SK-N-SH (cell line): Measurements from ENCODE around the gene EPO. TPM values are rescaled to one million over a fixed set of nuclear protein-coding genes. Genes with fewer than 3 reads are reported as not detected.

Experiments
- CTCF ChIA-PET: fragments of 300-600, 350-600 bp; formaldehyde crosslinking; extraction: SDS; loops from one replicate; lab custom pipeline; 2021; lab: Yijun Ruan, JAX
- POLR2A ChIA-PET: fragments of 350-600 bp; sonication (Branson Sonifier 250); formaldehyde crosslinking; extraction: SDS; loops from one replicate; lab custom pipeline; 2020; ENCODE audit warnings: antibody characterized with exemption, inconsistent platforms; lab: Yijun Ruan, JAX
- DNase-seq: peaks from one replicate; pipeline ENCODE4 v3.0.0; 2012
- H2AFZ ChIP-seq: fragments of 200-600 bp; sonication (generic); 2 replicates; pipeline ENCODE4 v1.8.1; 2016; ENCODE audit warnings: antibody characterized with exemption, mild to moderate bottlenecking, low read depth
- H3F3A ChIP-seq: fragments of 200-600 bp; sonication (generic); replicated peaks from 2 replicates; pipeline ENCODE3; 2016; ENCODE audit warnings: antibody characterized with exemption, mild to moderate bottlenecking; ENCODE audit not compliant: insufficient read depth
- H3K27ac ChIP-seq, 2 experiments: fragments of 200-500 bp in 1 of 2; fragments of 200-600 bp in 1 of 2; sonication (Bioruptor generic) in 1 of 2; sonication (generic), shearing (Covaris generic) in 1 of 2; 2 replicates each; pipeline versions ENCODE4 v1.5.1 to v1.6.1; 2014 to 2016; ENCODE audit warnings: low read depth in 2 of 2, inconsistent platforms in 1 of 2, low read length in 1 of 2, mild to moderate bottlenecking in 1 of 2, mixed read lengths in 1 of 2
- H3K27me3 ChIP-seq: fragments of 200-600 bp; sonication (generic), shearing (Covaris generic); 2 replicates; pipeline ENCODE4 v1.6.1; 2016; ENCODE audit warnings: mixed run types; ENCODE audit not compliant: insufficient read depth
- H3K36me3 ChIP-seq, 2 experiments: fragments of 200-500 bp in 1 of 2; fragments of 200-600 bp in 1 of 2; sonication (Bioruptor generic) in 1 of 2; sonication (generic) in 1 of 2; replicated peaks in 1 of 2; 2 replicates each; pipeline versions ENCODE3 to v1.5.1; 2014 to 2016; ENCODE audit warnings: low read length in 1 of 2, mild to moderate bottlenecking in 1 of 2; ENCODE audit not compliant: insufficient read depth in 2 of 2, control insufficient read depth in 1 of 2
- H3K4me1 ChIP-seq, 2 experiments: fragments of 200-500 bp in 1 of 2; fragments of 200-600 bp in 1 of 2; sonication (Bioruptor generic) in 1 of 2; sonication (generic), shearing (Covaris generic) in 1 of 2; 2 replicates each; pipeline versions ENCODE4 v1.5.1 to v1.6.1; 2014 to 2016; ENCODE audit warnings: low read depth in 1 of 2, low read length in 1 of 2, mixed run types in 1 of 2; ENCODE audit not compliant: insufficient read depth in 2 of 2, control insufficient read depth in 1 of 2
- H3K4me2 ChIP-seq: fragments of 200-600 bp; sonication (generic), shearing (Covaris generic); 2 replicates; pipeline ENCODE4 v1.6.1; 2017; ENCODE audit warnings: mixed run types
- H3K4me3 ChIP-seq, 2 experiments: fragments of 200-500 bp in 1 of 2; fragments of 200-600 bp in 1 of 2; sonication (Bioruptor generic) in 1 of 2; sonication (generic), shearing (Covaris generic) in 1 of 2; 2 replicates each; pipeline versions ENCODE4 v1.5.1 to v1.8.1; 2014 to 2016; ENCODE audit warnings: low read depth in 2 of 2, inconsistent platforms in 1 of 2, low read length in 1 of 2, mild to moderate bottlenecking in 1 of 2, mixed read lengths in 1 of 2, moderate library complexity in 1 of 2
- H3K79me2 ChIP-seq: fragments of 200-600 bp; sonication (generic); 2 replicates; pipeline ENCODE4 v1.8.1; 2017; ENCODE audit warnings: mild to moderate bottlenecking; ENCODE audit not compliant: insufficient read depth
- H3K9ac ChIP-seq: fragments of 200-600 bp; sonication (generic); 2 replicates; pipeline ENCODE4 v1.6.1; 2017; ENCODE audit warnings: mixed run types
- H3K9me2 ChIP-seq: fragments of 200-600 bp; sonication (generic); 2 replicates; pipeline ENCODE4 v1.6.1; 2017; ENCODE audit warnings: mixed run types
- H3K9me3 ChIP-seq: fragments of 200-600 bp; sonication (generic); 2 replicates; pipeline ENCODE4 v1.6.1; 2017; ENCODE audit warnings: mixed run types, mild to moderate bottlenecking, moderate library complexity
- H4K20me1 ChIP-seq: fragments of 200-600 bp; sonication (generic); 2 replicates; pipeline ENCODE4 v1.6.1; 2017; ENCODE audit warnings: mild to moderate bottlenecking, mixed run types; ENCODE audit not compliant: insufficient read depth
- CHD2 ChIP-seq: fragments of 150-350 bp; IDR thresholded peaks from 2 replicates; pipeline ENCODE4 v1.6.1; 2018; ENCODE audit warnings: low read length; ENCODE audit not compliant: partially characterized antibody
- CTCF ChIP-seq: fragments of 200-600 bp; sonication (generic); IDR thresholded peaks from 2 replicates; pipeline ENCODE4 v1.6.1; 2017; ENCODE audit warnings: antibody characterized with exemption, mild to moderate bottlenecking, moderate library complexity
- EZH2phosphoT487 ChIP-seq: fragments of 200-600 bp; sonication (generic); IDR thresholded peaks from 2 replicates; pipeline ENCODE4 v1.6.1; 2017; ENCODE audit warnings: low read depth, mixed run types, mild to moderate bottlenecking, antibody characterized with exemption, moderate library complexity, borderline replicate concordance
- POLR2AphosphoS5 ChIP-seq: IDR thresholded peaks from 2 replicates; pipeline ENCODE4 v1.6.1; 2012; ENCODE audit warnings: low read depth, low read length
- TCF12 ChIP-seq: IDR thresholded peaks from 2 replicates; pipeline ENCODE4 v1.4.0; 2012
- YY1 ChIP-seq: IDR thresholded peaks from 2 replicates; pipeline ENCODE4 v1.4.0; 2012; ENCODE audit warnings: low read depth, mild to moderate bottlenecking
- WGBS: methylation state at CpG from one replicate; pipeline ENCODE4 v1.1.6; 2017; ENCODE audit warnings: low lambda C conversion rate; 5-methylcytosine and 5-hydroxymethylcytosine counted together
- polyA plus RNA-seq, 3 experiments: library from polyadenylated mRNA; depleted of rRNA; stranded (reverse); fragments of >200 nt; gene quantifications; 2 replicates each; pipeline ENCODE4 v1.2.3, GENCODE V29; 2012

EPO gene
- polyA plus RNA-seq, 1 of the 3 experiments (the other 2 are of a cell fraction) = not detected

GRCh38 chr7:100677308-100678267 is 42.7 kb upstream of the EPO start (continued):
- TF ChIP-seq CTCF (no peak), EZH2phosphoT487 (no peak)
- TF ChIP-seq, all 33 proteins: peak for 0

- H3K9me3 ChIP-seq = no peaks in the 10 kb centered on the region
- H3K36me3 ChIP-seq = peaks cover 33 to 68% of the 10 kb centered on the region in 2 experiments
- no peak overlapping the region for H3K9ac ChIP-seq
- CTCF ChIA-PET = interaction anchor here (0.8 to 10.5 kb wide), 10 partner anchors 14 to 196 kb away, joined by 3 to 227 read pairs (median 4); partner anchors contain the start of genes GIGYF1, MOSPD3 and SLC12A9
- H4K20me1 ChIP-seq = peaks cover 58% of the 10 kb centered on the region
- H2AFZ ChIP-seq = no peak overlapping the region
- DNase-seq = peak; percentile 66
- no peak overlapping the region for H3K4me2 ChIP-seq
- H3K79me2 ChIP-seq = peaks cover 49% of the 10 kb centered on the region
- TF ChIP-seq POLR2AphosphoS5 (no peak), YY1 (no peak), EZH2phosphoT487 (no peak)
- H3K9me2 ChIP-seq = no peaks in the 10 kb centered on the region
- peaks cover 0 to 35% of the 10 kb centered on the region in 2 experiments; a peak in 1 of 4 replicates for H3K4me1 ChIP-seq
- H3K27ac ChIP-seq = peak overlapping the region; percentile 4 to 73; a peak in 3 of 4 replicates
- no peaks in the 10 kb centered on the region for H3K27me3 ChIP-seq
- POLR2A ChIA-PET = interaction anchor here (0.5 to 6.3 kb wide), 8 partner anchors 12 to 222 kb away, joined by 3 to 23 read pairs (median 4); partner anchors contain the start of genes FBXO24, GIGYF1, MOSPD3 and POP7
- H3K4me3 ChIP-seq = no peak overlapping the region; a peak in 1 of 4 replicates
- H3F3A ChIP-seq = peaks cover 59% of the 10 kb centered on the region
- 95% methylated on average over 25 of the region's 35 CpGs for WGBS
These were observed 41.8 kb upstream of the EPO start for GRCh38 chr7:100678291-100678984.

GRCh38 chr7:100679129-100679926 is 40.9 kb upstream of the EPO start:
- Histone ChIP-seq H3K4me1 (peaks cover 0 to 35% of the 10 kb centered on the region in 2 experiments; a peak in 1 of 4 replicates), H3K4me2 (no peak overlapping the region), H3F3A (peaks cover 61% of the 10 kb centered on the region), H3K4me3 (no peak overlapping the region), H3K27me3 (no peaks in the 10 kb centered on the region), H3K9ac (no peak overlapping the region), H3K36me3 (peaks cover 37 to 77% of the 10 kb centered on the region in 2 experiments), H4K20me1 (peaks cover 60% of the 10 kb centered on the region), H2AFZ (no peak overlapping the region), H3K9me2 (no peaks in the 10 kb centered on the region), H3K79me2 (peaks cover 42% of the 10 kb centered on the region), H3K27ac (peak overlapping the region in 1 of 2 experiments; percentile 73; a peak in 2 of 4 replicates), H3K9me3 (no peaks in the 10 kb centered on the region)
- 90% methylated on average over 13 of the region's 13 CpGs for WGBS
- CTCF ChIA-PET = interaction anchor here (0.8 to 10.5 kb wide), 9 partner anchors 13 to 173 kb away, joined by 3 to 227 read pairs (median 3); partner anchors contain the start of genes FBXO24, GIGYF1, LRCH4 and MOSPD3
- POLR2A ChIA-PET = interaction anchor here (1.1 to 6.3 kb wide), 7 partner anchors 11 to 93 kb away, joined by 3 to 23 read pairs (median 5); partner anchors contain the start of genes FBXO24, GIGYF1, MOSPD3 and POP7
- TF ChIP-seq CHD2 (peak; percentile 31), TCF12 (no peak)
- DNase-seq = peak; percentile 71
